ENCODE measurements around the gene TRPM3. TPM values are rescaled to one million over a fixed set of nuclear protein-coding genes. Genes with fewer than 3 reads are reported as not detected.

Gene TRPM3
- polyA plus RNA-seq, 6 donors from 2014 or later, result not detected

DNA sequence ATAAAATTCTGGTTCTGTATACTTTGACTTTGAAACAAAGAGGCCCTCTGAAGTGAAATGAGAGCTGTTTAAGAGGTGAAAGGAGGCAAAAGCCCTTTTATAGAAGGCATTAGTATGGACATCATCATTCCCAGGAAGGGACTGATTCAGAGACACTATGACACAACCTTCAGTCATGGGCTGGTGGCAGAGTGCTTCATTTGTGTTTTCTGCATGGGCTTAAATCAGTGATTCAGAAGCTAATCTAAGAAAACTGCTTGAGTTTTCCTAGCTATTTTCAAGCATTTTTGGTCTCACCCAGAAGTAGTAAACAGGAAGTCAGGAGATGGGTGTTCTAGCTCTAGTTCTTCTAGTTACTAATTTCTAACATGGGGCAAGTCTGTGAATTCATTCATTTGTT, 288.9 kb downstream of the TRPM3 start:
- H3K27me3 Mint-ChIP-seq, result peaks cover 0 to 6% (median 4%) of the 10 kb centered on the region in 3 donors

DNA sequence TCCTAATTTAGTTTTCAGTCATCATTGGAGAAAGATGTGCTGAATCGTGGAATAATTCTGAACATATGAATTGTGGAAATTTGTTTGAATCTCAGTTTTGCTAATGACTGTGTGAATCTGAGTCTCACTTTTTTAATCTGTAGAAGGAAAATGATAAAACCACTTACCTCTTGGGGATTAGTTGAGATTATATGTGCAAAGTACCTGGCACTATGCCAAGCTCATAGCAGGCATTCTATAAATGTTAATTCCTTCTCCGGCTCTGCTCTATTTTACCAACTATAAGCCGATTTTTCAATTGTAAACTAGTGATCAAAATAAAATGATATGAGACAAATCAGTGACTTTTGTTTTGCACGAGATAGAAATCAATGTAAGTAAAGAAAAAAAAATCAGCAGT, 290.8 kb downstream of the TRPM3 start:
- H3K27me3 Mint-ChIP-seq, result peaks cover 0 to 6% (median 4%) of the 10 kb centered on the region in 3 donors

More for the DNA sequence above, 288.9 kb downstream of the TRPM3 start:
- Mint-ChIP-seq H3K4me3 (no peak overlapping the region), H3K4me1 (no peaks in the 10 kb centered on the region), H3K36me3 (no peaks in the 10 kb centered on the region), H3K27ac (no peak overlapping the region), H3K9me3 (peaks cover 0 to 3% (median 0%) of the 10 kb centered on the region in 7 donors)
- DNase-seq (no peak), ATAC-seq (ENCODE audit: low read depth in 2 of 2) (no peak)

DNA sequence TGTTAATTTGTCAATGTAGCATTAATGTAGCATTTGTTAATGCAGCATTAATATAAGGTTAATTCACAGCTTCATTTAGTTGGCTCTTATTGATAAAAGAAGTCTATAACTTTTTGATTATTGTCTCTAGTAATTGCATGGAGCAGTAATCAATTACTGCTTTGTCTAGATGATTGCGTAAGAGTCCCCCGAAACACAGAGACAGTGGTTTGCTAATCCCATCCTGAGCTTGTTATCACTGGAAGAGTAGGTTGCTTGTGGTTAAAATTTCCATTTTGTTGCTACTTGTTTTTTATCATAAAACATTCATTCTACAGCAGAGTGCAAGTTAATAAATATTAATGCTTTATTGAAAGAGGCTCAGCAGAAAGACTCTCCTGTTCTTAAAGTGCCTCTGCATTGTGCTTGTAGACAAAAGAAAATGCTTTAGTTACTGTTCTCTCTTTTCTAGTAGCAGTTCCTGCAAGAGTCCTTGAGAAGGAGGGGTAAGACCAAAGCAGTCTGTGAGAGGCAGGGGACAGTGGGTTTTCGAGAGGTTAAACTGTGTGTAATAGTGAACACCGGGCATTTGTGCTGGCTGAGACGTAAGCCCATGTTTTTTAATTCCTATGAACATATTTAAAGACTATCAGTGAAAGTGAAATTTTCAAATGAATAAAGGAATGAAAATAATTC, 291.7 kb downstream of the TRPM3 start:
- DNase-seq, result no peak
- H3K4me3 Mint-ChIP-seq, result no peak overlapping the region
- H3K27me3 Mint-ChIP-seq, result peaks cover 0 to 6% (median 4%) of the 10 kb centered on the region in 3 donors
- peaks cover 0 to 3% (median 0%) of the 10 kb centered on the region in 7 donors for H3K9me3 Mint-ChIP-seq
- H3K27ac Mint-ChIP-seq, result no peak overlapping the region
- no peak for ATAC-seq (ENCODE audit: low read depth in 2 of 2)
- no peaks in the 10 kb centered on the region for H3K36me3 Mint-ChIP-seq
- no peaks in the 10 kb centered on the region for H3K4me1 Mint-ChIP-seq

More for the DNA sequence above, 290.8 kb downstream of the TRPM3 start:
- Mint-ChIP-seq H3K4me3 (no peak overlapping the region), H3K9me3 (peaks cover 0 to 3% (median 0%) of the 10 kb centered on the region in 7 donors), H3K36me3 (no peaks in the 10 kb centered on the region), H3K27ac (no peak overlapping the region), H3K4me1 (no peaks in the 10 kb centered on the region)
- no peak for ATAC-seq (ENCODE audit: low read depth in 2 of 2)
- DNase-seq, result no peak

DNA sequence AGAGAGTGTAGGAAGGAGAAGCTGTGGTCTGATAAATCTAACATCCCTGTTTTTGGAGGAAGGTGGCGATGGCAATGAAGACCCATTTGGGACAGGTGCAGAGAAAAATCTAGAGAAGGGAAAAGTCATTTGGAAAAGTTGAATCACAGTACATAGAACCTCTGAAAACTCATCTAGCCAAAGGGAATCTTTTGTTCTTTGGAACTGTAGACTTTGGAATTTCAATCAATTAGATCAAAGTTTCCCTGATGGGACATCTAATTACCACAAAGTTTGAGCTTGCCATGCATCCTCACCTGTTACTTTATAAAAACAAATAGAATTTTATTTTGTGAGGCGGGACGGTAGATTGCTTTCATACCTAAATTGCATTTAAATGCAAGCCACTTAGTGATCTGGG, 294.9 kb downstream of the TRPM3 start:
- DNase-seq (no peak), ATAC-seq (ENCODE audit: low read depth in 2 of 2) (no peak)
- Mint-ChIP-seq H3K36me3 (no peaks in the 10 kb centered on the region), H3K27me3 (peaks cover 0 to 9% (median 6%) of the 10 kb centered on the region in 3 donors), H3K4me1 (no peaks in the 10 kb centered on the region), H3K9me3 (no peaks in the 10 kb centered on the region), H3K4me3 (no peak overlapping the region), H3K27ac (no peak overlapping the region)

DNA sequence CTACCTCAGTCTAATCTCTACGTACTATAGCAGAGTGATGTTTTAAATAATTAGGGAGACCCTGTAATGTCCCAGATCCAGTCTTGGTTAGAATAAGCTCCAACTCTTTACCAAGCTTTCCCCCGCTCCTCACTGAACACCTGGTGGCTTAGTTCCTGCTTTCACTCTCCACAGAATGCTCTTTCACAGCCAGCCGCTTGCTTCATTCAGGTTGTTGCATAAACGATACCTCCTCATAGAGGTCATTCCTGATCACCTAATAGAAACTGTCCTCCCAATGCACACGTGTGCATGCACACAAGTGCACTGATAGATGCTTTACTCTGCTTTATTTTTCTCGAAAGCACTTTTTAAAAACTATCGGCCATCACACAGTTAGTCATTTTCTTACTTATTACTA, 298.1 kb downstream of the TRPM3 start:
- Mint-ChIP-seq H3K4me1 (no peaks in the 10 kb centered on the region), H3K36me3 (no peaks in the 10 kb centered on the region), H3K4me3 (no peak overlapping the region), H3K9me3 (no peaks in the 10 kb centered on the region), H3K27me3 (peaks cover 0 to 6% (median 5%) of the 10 kb centered on the region in 3 donors), H3K27ac (no peak overlapping the region)
- no peak for ATAC-seq (ENCODE audit: low read depth in 2 of 2)
- DNase-seq, result no peak

DNA sequence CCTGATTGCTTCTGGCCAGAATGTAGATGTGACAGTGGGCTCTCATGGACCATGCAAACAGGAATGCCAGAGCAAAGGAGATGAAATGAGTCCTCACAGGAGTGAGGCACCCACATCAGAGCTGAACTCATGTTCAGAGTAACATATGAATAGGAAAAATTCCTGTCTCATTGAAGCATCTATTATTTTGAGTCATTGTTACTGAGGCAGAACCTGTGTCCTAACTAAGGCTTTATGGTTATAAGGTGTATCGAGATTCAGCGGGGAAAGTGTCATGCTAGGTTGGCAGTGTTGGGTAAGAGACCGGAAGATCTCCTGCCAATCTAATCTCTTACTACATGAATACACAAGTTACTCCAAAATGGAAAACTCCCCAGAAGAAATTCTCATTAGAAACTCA, 304.1 kb downstream of the TRPM3 start:
- Mint-ChIP-seq H3K27ac (no peak overlapping the region), H3K9me3 (peaks cover 0 to 6% (median 2%) of the 10 kb centered on the region in 7 donors), H3K4me3 (no peak overlapping the region), H3K4me1 (no peaks in the 10 kb centered on the region), H3K36me3 (no peaks in the 10 kb centered on the region), H3K27me3 (peaks cover 0 to 6% (median 4%) of the 10 kb centered on the region in 3 donors)
- no peak for DNase-seq
- no peak for ATAC-seq (ENCODE audit: low read depth in 2 of 2)

DNA sequence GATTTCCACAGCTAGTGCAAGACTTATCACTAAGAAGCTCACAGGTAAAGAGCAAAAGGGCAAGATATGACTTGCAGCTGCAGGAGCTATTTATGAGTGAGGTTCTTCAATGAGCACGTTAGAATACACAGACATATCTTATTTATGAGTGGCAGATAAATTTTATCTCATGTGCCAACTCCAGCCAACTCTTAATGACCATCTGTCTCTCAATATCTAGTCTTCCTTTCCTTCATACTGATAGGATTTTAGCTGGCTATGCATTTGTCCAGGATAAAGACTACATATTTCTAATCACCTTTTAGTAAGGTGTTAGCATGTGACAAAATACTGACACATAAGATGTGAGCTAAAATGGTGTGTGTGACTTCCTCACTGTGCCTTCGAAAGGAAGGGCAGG, 304.5 kb downstream of the TRPM3 start:
- H3K27me3 Mint-ChIP-seq, result peaks cover 0 to 6% (median 4%) of the 10 kb centered on the region in 3 donors
- H3K27ac Mint-ChIP-seq, result no peak overlapping the region
- peaks cover 0 to 6% (median 2%) of the 10 kb centered on the region in 7 donors for H3K9me3 Mint-ChIP-seq
- ATAC-seq (ENCODE audit: low read depth in 2 of 2), result no peak
- no peak for DNase-seq
- no peaks in the 10 kb centered on the region for H3K4me1 Mint-ChIP-seq
- H3K36me3 Mint-ChIP-seq, result no peaks in the 10 kb centered on the region
- no peak overlapping the region for H3K4me3 Mint-ChIP-seq

DNA sequence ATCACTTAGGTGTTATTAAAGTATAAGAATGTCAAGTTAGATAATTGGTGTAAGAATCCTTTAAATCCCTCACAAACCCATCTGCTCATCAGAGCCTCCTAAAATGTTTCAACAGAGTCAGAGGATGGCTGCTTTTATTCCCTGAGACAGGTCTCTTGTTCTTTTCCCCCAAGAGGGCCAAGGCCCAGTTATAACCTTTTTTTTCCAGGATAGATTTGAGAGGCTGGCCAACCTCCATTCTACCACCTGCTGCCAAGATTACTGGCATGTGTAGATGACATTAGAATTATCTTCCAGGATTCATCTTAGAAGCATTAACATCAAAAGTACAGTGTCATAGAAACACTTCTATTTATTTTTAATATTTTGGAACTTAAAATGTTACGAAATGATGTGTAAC, 305.1 kb downstream of the TRPM3 start:
- no peak for DNase-seq
- peaks cover 0 to 6% (median 2%) of the 10 kb centered on the region in 7 donors for H3K9me3 Mint-ChIP-seq
- no peaks in the 10 kb centered on the region for H3K36me3 Mint-ChIP-seq
- H3K4me3 Mint-ChIP-seq, result no peak overlapping the region
- H3K27ac Mint-ChIP-seq, result no peak overlapping the region
- H3K27me3 Mint-ChIP-seq, result peaks cover 0 to 6% (median 4%) of the 10 kb centered on the region in 3 donors
- no peak for ATAC-seq (ENCODE audit: low read depth in 2 of 2)
- no peaks in the 10 kb centered on the region for H3K4me1 Mint-ChIP-seq

DNA sequence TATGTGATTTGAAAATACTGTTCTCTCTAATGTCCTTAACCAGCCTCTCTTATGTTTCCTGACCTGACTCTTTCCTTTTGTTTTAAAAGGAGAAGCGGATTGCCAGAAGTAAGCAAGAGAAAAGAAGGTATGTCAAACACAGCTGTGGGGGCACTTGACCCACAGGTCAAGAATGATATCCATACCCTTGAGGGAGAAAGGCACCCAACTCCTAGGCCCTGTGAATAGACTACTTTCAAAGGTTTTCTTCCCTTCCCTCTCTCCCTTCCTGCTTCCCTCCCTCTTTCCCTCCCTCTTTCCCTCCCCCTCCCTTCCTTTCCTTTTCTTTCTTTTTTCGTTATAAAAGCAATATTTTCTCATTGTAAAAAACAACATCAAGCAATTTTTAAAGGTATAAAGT, 306.8 kb downstream of the TRPM3 start:
- ATAC-seq (ENCODE audit: low read depth in 2 of 2) (no peak), DNase-seq (no peak)
- Mint-ChIP-seq H3K4me1 (no peaks in the 10 kb centered on the region), H3K4me3 (no peak overlapping the region), H3K36me3 (no peaks in the 10 kb centered on the region), H3K27ac (no peak overlapping the region), H3K27me3 (peaks cover 4 to 6% (median 5%) of the 10 kb centered on the region in 3 donors), H3K9me3 (peaks cover 3 to 6% (median 5%) of the 10 kb centered on the region in 7 donors)

DNA sequence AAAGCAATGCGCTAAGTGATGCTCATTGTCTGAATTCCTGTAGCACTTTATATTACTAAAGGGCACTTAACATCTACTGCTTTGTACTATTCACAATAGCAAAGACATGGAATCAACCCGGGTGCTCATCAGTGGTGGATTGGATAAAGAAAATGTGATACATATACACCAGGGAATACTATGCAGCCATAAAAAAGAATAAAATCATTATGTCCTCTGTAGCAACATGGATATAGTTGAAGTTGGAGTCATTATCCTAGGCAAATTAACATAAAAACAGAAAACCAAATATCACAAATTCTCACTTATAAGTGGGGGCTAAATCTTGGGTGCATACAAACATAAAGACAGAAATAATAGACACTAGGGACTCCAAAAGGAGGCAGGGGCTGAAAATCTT, 308.3 kb downstream of the TRPM3 start:
- no peak overlapping the region for H3K27ac Mint-ChIP-seq
- DNase-seq (no peak), ATAC-seq (ENCODE audit: low read depth in 2 of 2) (no peak)
- peaks cover 4 to 6% (median 5%) of the 10 kb centered on the region in 3 donors for H3K27me3 Mint-ChIP-seq
- peaks cover 3 to 6% (median 5%) of the 10 kb centered on the region in 7 donors for H3K9me3 Mint-ChIP-seq
- H3K36me3 Mint-ChIP-seq, result no peaks in the 10 kb centered on the region
- H3K4me3 Mint-ChIP-seq, result no peak overlapping the region
- H3K4me1 Mint-ChIP-seq, result no peaks in the 10 kb centered on the region

DNA sequence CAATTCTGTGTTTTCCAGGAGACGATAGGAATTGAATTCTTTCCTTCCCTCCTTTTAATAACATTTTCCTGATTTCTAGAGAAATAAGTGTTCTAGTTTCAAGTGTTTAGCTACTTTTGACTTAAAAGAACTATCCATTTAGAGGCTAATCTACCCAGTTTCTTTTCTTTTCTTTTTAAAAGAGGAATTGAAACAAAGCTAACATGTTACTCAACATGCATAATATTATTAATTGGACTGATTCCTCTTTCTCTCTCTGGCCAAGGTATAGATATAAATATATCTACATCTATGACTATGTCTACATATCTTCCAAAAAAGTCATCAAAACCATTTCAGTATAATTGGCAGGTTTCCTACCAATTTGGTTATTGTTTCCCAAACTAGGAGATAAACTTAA, 309.8 kb downstream of the TRPM3 start:
- H3K9me3 Mint-ChIP-seq, result peaks cover 3 to 9% (median 5%) of the 10 kb centered on the region in 7 donors
- peak overlapping the region in 1 of 6 donors; percentile 3 for H3K27ac Mint-ChIP-seq
- no peaks in the 10 kb centered on the region for H3K36me3 Mint-ChIP-seq
- peaks cover 0 to 5% (median 0%) of the 10 kb centered on the region in 3 donors for H3K27me3 Mint-ChIP-seq
- no peak for ATAC-seq (ENCODE audit: low read depth in 2 of 2)
- DNase-seq, result no peak
- H3K4me3 Mint-ChIP-seq, result no peak overlapping the region
- no peaks in the 10 kb centered on the region for H3K4me1 Mint-ChIP-seq

DNA sequence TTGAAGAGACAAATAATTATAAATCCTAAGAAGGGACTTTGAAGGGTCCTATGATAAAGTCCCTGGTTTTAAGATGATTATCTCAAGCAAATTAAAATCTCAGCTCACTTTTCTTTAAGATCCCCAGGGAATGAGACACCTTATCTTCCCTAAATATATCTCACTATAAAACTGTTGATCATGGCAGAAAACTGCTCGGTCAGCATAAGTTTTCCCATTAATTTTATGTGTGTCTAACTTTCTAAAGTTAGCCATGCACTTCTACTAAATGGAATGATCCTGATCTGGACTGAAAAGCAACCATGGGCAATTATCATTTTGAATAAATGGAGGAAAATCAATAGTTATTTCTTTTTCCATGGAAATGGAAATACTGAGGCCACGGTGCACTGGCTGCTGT, 314.5 kb downstream of the TRPM3 start:
- H3K36me3 Mint-ChIP-seq, result no peaks in the 10 kb centered on the region

DNA sequence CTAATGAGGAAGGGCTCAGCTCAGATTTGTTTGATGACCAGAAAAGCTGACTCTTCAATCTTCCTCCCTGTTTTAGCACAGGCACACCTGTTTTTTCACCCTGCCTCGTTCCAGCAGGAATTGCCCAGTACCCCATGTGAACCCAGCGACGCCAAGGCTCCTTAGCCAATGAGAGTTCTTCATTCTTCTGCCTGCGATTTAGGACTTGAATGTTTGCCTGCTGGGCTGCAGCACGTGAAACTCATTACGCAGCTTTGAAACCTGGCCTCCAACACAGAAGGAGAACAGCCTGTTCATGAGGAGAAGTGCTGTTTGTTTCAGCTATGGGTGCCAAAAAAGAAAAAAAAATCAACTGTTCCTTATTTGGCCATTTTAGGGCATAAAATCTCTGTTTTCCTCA, 315.5 kb downstream of the TRPM3 start:
- no peak for ATAC-seq (ENCODE audit: low read depth in 2 of 2)
- H3K4me3 Mint-ChIP-seq, result no peak overlapping the region
- H3K27ac Mint-ChIP-seq, result no peak overlapping the region
- DNase-seq, result no peak
- peaks cover 0 to 18% (median 4%) of the 10 kb centered on the region in 3 donors for H3K27me3 Mint-ChIP-seq
- peaks cover 0 to 14% (median 3%) of the 10 kb centered on the region in 7 donors for H3K9me3 Mint-ChIP-seq
- H3K4me1 Mint-ChIP-seq, result no peaks in the 10 kb centered on the region
- H3K36me3 Mint-ChIP-seq, result no peaks in the 10 kb centered on the region

More for the DNA sequence above, 314.5 kb downstream of the TRPM3 start:
- no peaks in the 10 kb centered on the region for H3K4me1 Mint-ChIP-seq
- ATAC-seq (ENCODE audit: low read depth in 2 of 2) (no peak), DNase-seq (no peak)
- peaks cover 0 to 18% (median 4%) of the 10 kb centered on the region in 3 donors for H3K27me3 Mint-ChIP-seq
- H3K27ac Mint-ChIP-seq, result no peak overlapping the region
- no peak overlapping the region for H3K4me3 Mint-ChIP-seq
- H3K9me3 Mint-ChIP-seq, result peaks cover 0 to 14% (median 3%) of the 10 kb centered on the region in 7 donors

DNA sequence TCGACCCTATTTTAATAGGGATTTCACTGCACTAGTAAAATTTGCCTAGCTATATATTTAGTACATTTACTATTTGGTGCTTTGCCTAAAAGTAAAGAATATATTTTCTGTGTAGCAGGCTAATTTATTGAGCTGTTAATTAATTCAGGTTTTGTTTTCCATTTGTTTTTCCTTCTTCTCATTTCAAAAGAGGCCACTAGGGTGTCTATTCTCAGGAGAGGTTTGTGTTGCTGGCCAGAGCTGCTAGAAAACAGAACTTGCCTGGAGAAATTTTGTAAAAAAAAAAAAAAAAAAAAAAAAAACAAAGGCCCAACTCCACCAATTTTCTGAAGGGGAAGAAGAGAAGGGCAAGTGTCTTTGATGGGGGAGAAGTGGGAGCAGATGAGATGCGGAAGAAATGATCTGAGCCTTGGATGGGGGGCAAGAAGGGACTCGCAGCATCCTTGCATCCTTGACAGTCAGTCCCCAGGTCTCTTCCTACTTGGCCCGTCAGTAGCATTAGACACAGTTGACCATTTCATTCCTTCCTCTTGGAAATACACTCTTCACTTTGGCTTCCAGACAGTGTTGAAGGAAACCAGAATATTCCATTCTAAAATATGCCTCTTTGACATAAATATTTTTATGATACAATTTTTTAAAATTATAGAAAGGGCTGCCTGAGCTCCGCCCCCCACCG, 318.5 kb downstream of the TRPM3 start:
- no peak for ATAC-seq (ENCODE audit: low read depth in 2 of 2)
- Mint-ChIP-seq H3K9me3 (peaks cover 0 to 9% (median 0%) of the 10 kb centered on the region in 7 donors), H3K4me3 (no peak overlapping the region), H3K36me3 (no peaks in the 10 kb centered on the region), H3K27me3 (peaks cover 0 to 12% (median 4%) of the 10 kb centered on the region in 3 donors), H3K27ac (no peak overlapping the region), H3K4me1 (no peaks in the 10 kb centered on the region)
- no peak for DNase-seq
